T-cell (primary cell): Measurements from ENCODE around the gene PLEKHA3. TPM values are rescaled to one million over a fixed set of nuclear protein-coding genes. Genes with fewer than 3 reads are reported as not detected.

Source experiments
- ATAC-seq, 4 experiments: fragments of 200-7000 bp in 3 of 4; fragments of 150-1000 bp in 1 of 4; cut with Tn5 transposase; replicated peaks in 1 of 4; 1 replicate in 3 of 4; 2 replicates in 1 of 4; pipeline ENCODE4 v1.10.0; 2021; ENCODE audit warnings: moderate library complexity in 3 of 4, mild to moderate bottlenecking in 2 of 4, moderate number of reproducible peaks in 1 of 4
- CTCF ChIA-PET, 2 donors: fragments of 300-600 bp; sonication (Branson Sonifier 250); formaldehyde crosslinking; loops; one replicate each; lab custom pipeline; 2022; ENCODE audit warnings: antibody characterized with exemption in 2 of 2; lab: Charles Lee
- POLR2A ChIA-PET, 2 donors: fragments of 300-600 bp; sonication (Branson Sonifier 250); formaldehyde crosslinking; loops; one replicate each; lab custom pipeline; 2022; ENCODE audit warnings: antibody characterized with exemption in 2 of 2; lab: Charles Lee
- DNase-seq, 35 experiments: peaks; one replicate each; pipeline versions ENCODE4 v3.0.0 to v3.0.0-alpha.2; 2013 to 2023
- H3K27ac ChIP-seq: one replicate; pipeline ENCODE4 v1.5.1; 2013; ENCODE audit warnings: low read length
- H3K27me3 ChIP-seq, 2 experiments: replicated peaks in 1 of 2; 1 replicate in 1 of 2; 2 replicates in 1 of 2; pipeline versions ENCODE4 v1.6.1 to v1.7.0; 2013; ENCODE audit warnings: low read length in 1 of 2, mixed read lengths in 1 of 2; ENCODE audit not compliant: control insufficient read depth in 2 of 2, insufficient read depth in 2 of 2; ENCODE audit errors: extremely low read depth in 1 of 2
- H3K36me3 ChIP-seq, 2 donors: 1 replicate in 1 of 2; 2 replicates in 1 of 2; pipeline versions ENCODE4 v1.6.1 to v1.7.0; 2013; ENCODE audit warnings: low read length in 1 of 2; ENCODE audit not compliant: control insufficient read depth in 2 of 2, insufficient read depth in 1 of 2; ENCODE audit errors: extremely low read depth in 1 of 2
- H3K4me1 ChIP-seq, 2 experiments: 1 replicate in 1 of 2; 2 replicates in 1 of 2; pipeline versions ENCODE4 v1.6.1 to v1.7.0; 2013; ENCODE audit warnings: low read length in 2 of 2, mixed read lengths in 1 of 2; ENCODE audit not compliant: insufficient read depth in 2 of 2, control insufficient read depth in 1 of 2; ENCODE audit errors: extremely low read depth in 1 of 2
- H3K4me3 ChIP-seq, 2 donors: 1 replicate in 1 of 2; 2 replicates in 1 of 2; pipeline versions ENCODE4 v1.5.1 to v1.7.0; 2013; ENCODE audit warnings: mild to moderate bottlenecking in 2 of 2, low read length in 1 of 2, moderate library complexity in 1 of 2; ENCODE audit not compliant: control insufficient read depth in 1 of 2; ENCODE audit errors: extremely low read depth in 1 of 2
- H3K9me3 ChIP-seq: 2 replicates; pipeline ENCODE4 v1.7.0; 2013
- H3K27ac Mint-ChIP-seq, 2 donors: one replicate each; pipeline ENCODE4 v1.8.0; 2020 to 2021; ENCODE audit warnings: mild to moderate bottlenecking in 2 of 2, mixed read lengths in 2 of 2
- H3K27me3 Mint-ChIP-seq, 2 donors: one replicate each; pipeline ENCODE4 v1.8.0; 2021 to 2022; ENCODE audit warnings: mixed read lengths in 2 of 2
- H3K36me3 Mint-ChIP-seq: one replicate; pipeline ENCODE4 v1.8.0; 2021; ENCODE audit warnings: mixed read lengths
- H3K4me1 Mint-ChIP-seq, 3 donors: one replicate each; pipeline ENCODE4 v1.8.0; 2020 to 2022; ENCODE audit warnings: mixed read lengths in 3 of 3, mild to moderate bottlenecking in 1 of 3
- H3K4me3 Mint-ChIP-seq, 3 donors: one replicate each; pipeline ENCODE4 v1.8.0; 2020 to 2022; ENCODE audit warnings: mild to moderate bottlenecking in 3 of 3, mixed read lengths in 3 of 3, moderate library complexity in 3 of 3
- H3K9me3 Mint-ChIP-seq, 3 donors: one replicate each; pipeline ENCODE4 v1.8.0; 2020 to 2022; ENCODE audit warnings: mixed read lengths in 3 of 3
- WGBS: methylation state at CpG from one replicate; pipeline ENCODE4 v1.1.5; 2013; ENCODE audit warnings: missing lambda C conversion rate; ENCODE audit not compliant: insufficient coverage; 5-methylcytosine and 5-hydroxymethylcytosine counted together
- total RNA-seq, 35 experiments: library from RNA in 6 of 35; stranded (reverse) in 6 of 35; fragments of 120-200 nt in 1 of 35; gene quantifications; one replicate each; pipeline versions ENCODE4 v1.2.1 to v1.2.4 and lab custom pipeline; 2013 to 2026

PLEKHA3 gene
- total RNA-seq, 5 donors from 2014 or later (not counting 1 experiment from before 2014, with no cell fraction given): 21.9 to 28.9 (median 24.8) TPM

GRCh38 chr2:178482437-178482836 lies 2.2 kb downstream of the PLEKHA3 start:
- Histone ChIP-seq H3K4me3 (no peak overlapping the region), H3K9me3 (no peaks in the 10 kb centered on the region), H3K27ac (no peak overlapping the region), H3K4me1 (peaks cover 24 to 43% of the 10 kb centered on the region in 2 experiments), H3K36me3 (peaks cover 0 to 11% of the 10 kb centered on the region in 2 donors), H3K27me3 (no peaks in the 10 kb centered on the region)
- CTCF ChIA-PET: interaction anchor here (0.6 to 1.4 kb wide), 6 partner anchors 13 to 534 kb away, joined by 3 to 6 read pairs (median 4); partner anchors contain the start of genes PJVK (in 1 of the 2) and PRKRA (in 1 of the 2)
- Mint-ChIP-seq H3K4me3 (peak overlapping the region; percentile 46 to 98 (median 96)), H3K9me3 (no peaks in the 10 kb centered on the region), H3K27me3 (no peaks in the 10 kb centered on the region), H3K36me3 (peaks cover 19% of the 10 kb centered on the region), H3K27ac (peak overlapping the region in 1 of 2 donors; percentile 36), H3K4me1 (peaks cover 64 to 70% (median 67%) of the 10 kb centered on the region in 3 donors)
- DNase-seq (peak in 1 of 35 experiments; percentile 4), ATAC-seq (no peak)
- WGBS: no CpG with 5 or more reads among the region's 4 CpGs
- POLR2A ChIA-PET: interaction anchor here (0.5 to 1.1 kb wide), 4 partner anchors 15 to 50 kb away, joined by 3 read pairs; partner anchors contain the start of genes PJVK (in 1 of the 2) and PRKRA (in 1 of the 2)

DNA sequence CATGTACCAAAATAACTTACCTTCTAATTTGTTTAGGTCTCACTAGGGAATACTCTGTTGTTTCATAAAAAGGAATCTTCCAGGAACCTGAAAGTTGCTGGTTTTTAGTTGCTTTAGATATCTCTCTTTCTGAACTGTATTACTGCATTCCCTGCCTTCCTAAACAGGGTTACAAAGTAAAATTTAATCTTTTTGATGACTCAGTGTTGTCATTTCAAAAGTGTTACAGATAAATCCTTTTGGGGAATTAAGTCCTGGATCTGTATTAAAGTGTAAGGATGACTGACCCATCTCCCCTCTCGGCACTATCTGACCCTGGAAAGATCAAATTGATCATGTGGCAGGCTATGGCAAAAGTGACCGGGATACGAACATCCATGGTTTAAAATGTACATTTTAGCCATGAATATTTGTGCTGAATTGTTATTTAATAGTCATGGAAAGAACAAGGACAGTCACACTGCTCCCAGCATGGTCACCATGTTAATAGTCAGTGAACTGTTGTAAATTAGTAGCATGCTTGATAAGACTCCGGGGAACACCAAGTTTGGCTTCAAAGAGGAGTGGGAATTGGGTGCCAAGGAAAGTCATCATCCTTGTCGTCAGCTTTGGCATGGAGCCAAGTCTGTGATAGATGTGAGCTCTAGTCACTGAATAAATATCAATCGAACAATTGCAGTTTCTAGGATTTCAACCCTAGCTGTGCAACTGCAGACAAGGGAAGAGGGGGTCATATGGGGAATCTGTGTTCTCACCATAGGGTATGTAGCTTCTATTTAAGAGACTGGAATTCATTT lies 4.2 kb downstream of the PLEKHA3 start:
- WGBS: 93% methylated on average over 6 of the region's 6 CpGs
- no peaks in the 10 kb centered on the region for H3K9me3 Mint-ChIP-seq
- no peaks in the 10 kb centered on the region for H3K9me3 ChIP-seq
- H3K27me3 ChIP-seq: no peaks in the 10 kb centered on the region
- no peak overlapping the region for H3K4me3 ChIP-seq
- H3K27ac Mint-ChIP-seq: no peak overlapping the region
- ATAC-seq (no peak), DNase-seq (peak in 1 of 35 experiments; percentile 19)
- H3K27me3 Mint-ChIP-seq: no peaks in the 10 kb centered on the region
- POLR2A ChIA-PET: no interaction called here
- peaks cover 65 to 68% (median 66%) of the 10 kb centered on the region in 3 donors for H3K4me1 Mint-ChIP-seq
- no peak overlapping the region for H3K27ac ChIP-seq
- CTCF ChIA-PET: interaction anchor here in 1 of 2 donors (0.5 kb wide), 1 partner anchor 1002 kb away, joined by 3 read pairs; no protein-coding TSS in a partner anchor
- peaks cover 32% of the 10 kb centered on the region for H3K36me3 Mint-ChIP-seq
- H3K36me3 ChIP-seq: peaks cover 0 to 23% of the 10 kb centered on the region in 2 donors
- H3K4me3 Mint-ChIP-seq: no peak overlapping the region
- peaks cover 18 to 29% of the 10 kb centered on the region in 2 experiments for H3K4me1 ChIP-seq

- H3K27me3 Mint-ChIP-seq: no peaks in the 10 kb centered on the region
- Histone ChIP-seq H3K4me1 (peaks cover 15 to 22% of the 10 kb centered on the region in 2 experiments), H3K27ac (no peak overlapping the region), H3K9me3 (no peaks in the 10 kb centered on the region), H3K27me3 (no peaks in the 10 kb centered on the region), H3K4me3 (no peak overlapping the region), H3K36me3 (peaks cover 0 to 29% of the 10 kb centered on the region in 2 donors)
- POLR2A ChIA-PET: no interaction called here
- peaks cover 41% of the 10 kb centered on the region for H3K36me3 Mint-ChIP-seq
- no peak overlapping the region for H3K27ac Mint-ChIP-seq
- no CpG with 5 or more reads among the region's 3 CpGs for WGBS
- CTCF ChIA-PET: no interaction called here
- H3K4me1 Mint-ChIP-seq: peaks cover 62 to 69% (median 67%) of the 10 kb centered on the region in 3 donors
- DNase-seq (no peak), ATAC-seq (no peak)
- no peaks in the 10 kb centered on the region for H3K9me3 Mint-ChIP-seq
- H3K4me3 Mint-ChIP-seq: no peak overlapping the region
Observed at GRCh38 chr2:178485356-178485755, 5.1 kb downstream of the PLEKHA3 start.

GRCh38 chr2:178491612-178492011 lies 11.4 kb downstream of the PLEKHA3 start:
- H3K36me3 ChIP-seq: peaks cover 5 to 67% of the 10 kb centered on the region in 2 donors
- no peaks in the 10 kb centered on the region for H3K27me3 ChIP-seq
- no peak overlapping the region for H3K27ac Mint-ChIP-seq
- no peaks in the 10 kb centered on the region for H3K4me1 ChIP-seq
- no peak for DNase-seq
- H3K9me3 Mint-ChIP-seq: no peaks in the 10 kb centered on the region
- no peak overlapping the region for H3K4me3 ChIP-seq
- no peak for ATAC-seq
- H3K4me3 Mint-ChIP-seq: no peak overlapping the region
- H3K4me1 Mint-ChIP-seq: peaks cover 16 to 24% (median 23%) of the 10 kb centered on the region in 3 donors
- H3K27ac ChIP-seq: no peak overlapping the region
- peaks cover 75% of the 10 kb centered on the region for H3K36me3 Mint-ChIP-seq
- H3K9me3 ChIP-seq: no peaks in the 10 kb centered on the region
- ChIA-PET POLR2A (no interaction called here), CTCF (no interaction called here)
- WGBS: 98% methylated on average over 5 of the region's 6 CpGs
- no peaks in the 10 kb centered on the region for H3K27me3 Mint-ChIP-seq

DNA sequence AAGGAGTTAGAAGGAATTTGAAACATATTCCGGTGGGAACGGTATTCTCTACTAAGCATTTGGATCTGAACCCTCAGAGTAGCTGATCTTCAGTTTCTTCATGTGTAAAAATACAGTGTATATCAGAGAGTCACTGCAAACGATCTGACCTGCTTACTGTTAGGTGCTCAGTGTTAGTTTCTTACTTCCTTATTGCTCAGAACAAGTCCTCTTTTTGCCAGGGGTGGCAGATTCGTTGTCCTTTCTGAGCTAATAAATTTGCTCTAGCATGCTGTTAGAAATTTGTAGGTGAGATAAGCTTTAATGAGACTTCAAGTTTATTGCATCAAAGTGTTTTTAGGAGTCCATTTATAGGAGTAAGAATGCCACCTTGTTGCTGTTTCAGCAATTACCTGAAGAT lies 15.8 kb downstream of the PLEKHA3 start:
- no peak overlapping the region for H3K4me3 ChIP-seq
- ATAC-seq: no peak
- Mint-ChIP-seq H3K27ac (no peak overlapping the region), H3K4me3 (no peak overlapping the region), H3K4me1 (no peaks in the 10 kb centered on the region), H3K9me3 (no peaks in the 10 kb centered on the region), H3K27me3 (no peaks in the 10 kb centered on the region), H3K36me3 (peaks cover 75% of the 10 kb centered on the region)
- no peaks in the 10 kb centered on the region for H3K4me1 ChIP-seq
- no peak for DNase-seq
- H3K36me3 ChIP-seq: peaks cover 5 to 69% of the 10 kb centered on the region in 2 donors
- no peaks in the 10 kb centered on the region for H3K27me3 ChIP-seq
- POLR2A ChIA-PET: no interaction called here
- WGBS: 80% methylated on average over 1 of the region's 4 CpGs
- CTCF ChIA-PET: interaction anchor here (0.6 to 1.7 kb wide), 4 partner anchors 12 to 97 kb away, joined by 3 to 5 read pairs (median 4); no protein-coding TSS in a partner anchor
- no peaks in the 10 kb centered on the region for H3K9me3 ChIP-seq
- H3K27ac ChIP-seq: no peak overlapping the region

DNA sequence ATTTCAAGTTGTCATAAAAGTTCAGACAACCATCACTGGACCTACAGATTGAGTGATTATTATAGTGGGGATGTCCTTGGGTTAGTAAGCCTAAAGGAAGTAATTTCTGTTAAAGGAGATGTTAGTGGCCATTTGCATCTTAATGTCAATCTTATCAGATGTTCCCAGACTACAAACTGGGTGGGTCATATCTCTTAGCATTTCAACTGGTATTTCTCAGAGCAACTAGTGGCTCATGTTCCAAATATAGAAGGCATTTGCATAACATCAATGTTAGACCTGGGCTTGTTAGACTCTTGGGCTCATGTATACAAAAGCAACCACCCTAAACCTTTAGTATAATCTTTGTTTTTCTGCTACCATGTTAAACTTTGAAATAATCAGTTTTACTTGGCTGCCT lies 17.9 kb downstream of the PLEKHA3 start:
- H3K36me3 ChIP-seq: peaks cover 5 to 81% of the 10 kb centered on the region in 2 donors

More for the DNA sequence above, 17.9 kb downstream of the PLEKHA3 start:
- ChIA-PET POLR2A (interaction anchor here in 1 of 2 donors (0.6 kb wide), 1 partner anchor 16 kb away, joined by 3 read pairs; no protein-coding TSS in a partner anchor), CTCF (no interaction called here)
- Histone ChIP-seq H3K27ac (no peak overlapping the region), H3K4me1 (no peaks in the 10 kb centered on the region), H3K27me3 (no peaks in the 10 kb centered on the region), H3K9me3 (no peaks in the 10 kb centered on the region), H3K4me3 (no peak overlapping the region)
- Mint-ChIP-seq H3K27ac (peak overlapping the region in 1 of 2 donors; percentile 28), H3K36me3 (peaks cover 73% of the 10 kb centered on the region), H3K4me1 (no peaks in the 10 kb centered on the region), H3K27me3 (no peaks in the 10 kb centered on the region), H3K9me3 (no peaks in the 10 kb centered on the region), H3K4me3 (no peak overlapping the region)
- ATAC-seq (no peak), DNase-seq (no peak)
